Lung (tissue), 12 donors: Measurements from ENCODE around the gene ATN1. TPM values are rescaled to one million over a fixed set of nuclear protein-coding genes. Genes with fewer than 3 reads are reported as not detected.
"Not testable (repeated sequence)": the region's sequence is repeated elsewhere in the genome, so short reads cannot be mapped to it uniquely, and the experiment has no call there.

Experiments used
- ATAC-seq: fragments of 200-7000 bp; cut with Tn5 transposase; one replicate; pipeline ENCODE4 v1.9.1; 2020; ENCODE audit warnings: moderate number of reproducible peaks; ENCODE audit not compliant: insufficient read depth, low FRiP score
- DNase-seq, 3 donors: peaks; one replicate each; pipeline ENCODE4 v3.0.0-alpha.2; 2013 to 2017
- H3K27ac ChIP-seq, 2 donors: one replicate each; pipeline ENCODE4 v1.5.1; 2013; ENCODE audit warnings: mild to moderate bottlenecking in 2 of 2, moderate library complexity in 2 of 2, control low read depth in 1 of 2, inconsistent platforms in 1 of 2, low read depth in 1 of 2, low read length in 1 of 2
- H3K27me3 ChIP-seq, 3 donors: one replicate each; pipeline ENCODE4 v1.5.1; 2013; ENCODE audit warnings: low read length in 2 of 3; ENCODE audit not compliant: control insufficient read depth in 3 of 3, insufficient read depth in 3 of 3
- H3K36me3 ChIP-seq, 4 donors: one replicate each; pipeline ENCODE4 v1.5.1; 2013; ENCODE audit warnings: low read length in 4 of 4, mild to moderate bottlenecking in 1 of 4, moderate library complexity in 1 of 4; ENCODE audit not compliant: control insufficient read depth in 4 of 4, insufficient read depth in 4 of 4
- H3K4me1 ChIP-seq, 5 donors: one replicate each; pipeline ENCODE4 v1.5.1; 2013; ENCODE audit warnings: low read length in 5 of 5, mild to moderate bottlenecking in 2 of 5, moderate library complexity in 1 of 5; ENCODE audit not compliant: control insufficient read depth in 5 of 5, insufficient read depth in 5 of 5
- H3K4me3 ChIP-seq: one replicate; pipeline ENCODE4 v1.5.1; 2013; ENCODE audit warnings: mild to moderate bottlenecking, control low read depth, moderate library complexity
- H3K9ac ChIP-seq, 2 donors: one replicate each; pipeline ENCODE4 v1.5.1; 2013; ENCODE audit warnings: low read length in 2 of 2, control low read depth in 1 of 2; ENCODE audit not compliant: insufficient read depth in 1 of 2
- H3K9me3 ChIP-seq, 4 donors: one replicate each; pipeline ENCODE4 v1.5.1; 2013; ENCODE audit warnings: low read length in 3 of 4, mild to moderate bottlenecking in 1 of 4, moderate library complexity in 1 of 4; ENCODE audit not compliant: control insufficient read depth in 4 of 4, insufficient read depth in 3 of 4
- CTCF ChIP-seq: IDR thresholded peaks from 2 replicates; pipeline ENCODE4 v1.5.1; 2012; ENCODE audit warnings: mild to moderate bottlenecking; ENCODE audit errors: control extremely low read depth, extremely low read depth
- WGBS, 2 donors: extraction: QIAGEN DNeasy Blood & Tissue Kit; methylation state at CpG; one replicate each; pipeline ENCODE4 v1.1.7; 2013; 5-methylcytosine and 5-hydroxymethylcytosine counted together
- polyA plus RNA-seq, 2 donors: library from polyadenylated mRNA; stranded (reverse); fragments of 200-250 nt; gene quantifications; one replicate each; pipeline ENCODE4 v1.2.1, GENCODE V29; 2013
- total RNA-seq, 2 donors: library from RNA; depleted of rRNA in 1 of 2; stranded (reverse); fragments of >200 nt in 1 of 2; gene quantifications; one replicate each; pipeline ENCODE4 v1.2.1, GENCODE V29; 2014 to 2021
- donor health status: control.
- donor health status: control.
- donor health status: Bipolar disorder and iron deficiency.
- donor health status: healthy.
- donor health status: DM: yes; HTN: yes; CAD: no.

Gene ATN1
- total and polyA plus RNA-seq, 4 donors = 63.5 to 113 (median 79.8) TPM

- ATAC-seq = no peak
- no peaks in the 10 kb centered on the region for H3K27me3 ChIP-seq
- no peak for DNase-seq
- TF ChIP-seq CTCF = no peak
- H3K27ac ChIP-seq = peak overlapping the region; percentile 89 to 93
- H3K9me3 ChIP-seq = no peaks in the 10 kb centered on the region
- H3K4me3 ChIP-seq = no peak overlapping the region
- 81 to 84% methylated on average over 5 of the region's 5 CpGs for WGBS, 2 donors
- peak overlapping the region; percentile 53 to 80 for H3K9ac ChIP-seq
- no peaks in the 10 kb centered on the region for H3K36me3 ChIP-seq
- H3K4me1 ChIP-seq = peaks cover 0 to 11% (median 2%) of the 10 kb centered on the region in 5 donors
Measured at GRCh38 chr12:6891646-6892001, 36.1 kb upstream of the ATN1 start.

- not testable (repeated sequence) for DNase-seq, H3K9me3 ChIP-seq, H3K27ac ChIP-seq, H3K9ac ChIP-seq, H3K4me3 ChIP-seq, H3K36me3 ChIP-seq, H3K27me3 ChIP-seq, ATAC-seq
- peaks cover 0 to 11% (median 2%) of the 10 kb centered on the region in 5 donors for H3K4me1 ChIP-seq
- 95 to 99% methylated on average over 3 of the region's 3 CpGs for WGBS, 2 donors
Measured at GRCh38 chr12:6892683-6893082, 35.1 kb upstream of the ATN1 start.

DNA sequence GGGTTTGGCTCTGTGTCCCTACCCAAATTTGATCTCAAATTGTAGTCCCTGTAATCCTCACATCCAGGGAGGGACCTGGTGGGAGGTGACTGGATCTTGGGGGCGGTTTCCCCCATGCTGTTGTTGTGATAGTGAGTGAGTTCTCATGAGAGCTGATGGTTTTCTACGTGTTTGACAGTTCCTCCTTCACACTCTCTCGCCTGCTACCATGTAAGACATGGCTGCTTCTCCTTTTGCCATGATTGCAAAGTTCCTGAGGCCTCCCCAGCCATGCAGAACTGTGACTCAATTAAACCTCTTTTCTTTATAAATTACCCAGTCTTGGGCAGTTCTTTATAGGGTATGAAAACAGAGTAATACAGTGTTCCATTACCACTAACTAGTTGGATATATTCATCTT, 33.4 kb upstream of the ATN1 start:
- Histone ChIP-seq H3K4me1 (peaks cover 0 to 11% (median 2%) of the 10 kb centered on the region in 5 donors), H3K4me3 (no peak overlapping the region), H3K27me3 (no peaks in the 10 kb centered on the region), H3K9me3 (no peaks in the 10 kb centered on the region), H3K36me3 (no peaks in the 10 kb centered on the region), H3K27ac (no peak overlapping the region), H3K9ac (no peak overlapping the region)
- ATAC-seq (no peak), DNase-seq (no peak)
- no peak for TF ChIP-seq CTCF
- WGBS, 2 donors = 58 to 78% methylated on average over 3 of the region's 3 CpGs

GRCh38 chr12:6896846-6897435, 30.8 kb upstream of the ATN1 start:
- H3K36me3 ChIP-seq = no peaks in the 10 kb centered on the region
- H3K27me3 ChIP-seq = no peaks in the 10 kb centered on the region
- no peak overlapping the region for H3K9ac ChIP-seq
- no peak overlapping the region for H3K27ac ChIP-seq
- WGBS, 2 donors = 85 to 88% methylated on average over 6 of the region's 6 CpGs
- TF ChIP-seq CTCF = no peak
- H3K4me3 ChIP-seq = no peak overlapping the region
- DNase-seq = no peak
- no peaks in the 10 kb centered on the region for H3K9me3 ChIP-seq
- no peak for ATAC-seq
- H3K4me1 ChIP-seq = peaks cover 0 to 6% (median 0%) of the 10 kb centered on the region in 5 donors
